ENCODE results near the gene NDUFS8. TPM values are rescaled to one million over a fixed set of nuclear protein-coding genes. Genes with fewer than 3 reads are reported as not detected.

NDUFS8 gene
- total and polyA plus RNA-seq, 2 of the 13 experiments (the other 11 are each of a cell fraction or from before 2014, with no cell fraction given): 96.7 to 158 TPM

GRCh38 chr11:68038718-68039525 lies 8.4 kb downstream of the NDUFS8 start, which contains the start of gene TCIRG1 (continued):
- TF ChIP-seq SETDB1 (CRISPR knock-in tag; IDR thresholded peaks at IDR 0.05; ENCODE audit: borderline replicate concordance): no peak
- peak; percentile 82; the same call in 1 of the 2 replicates for TF ChIP-seq STAT6 (CRISPR knock-in tag; IDR thresholded peaks at IDR 0.05; ENCODE audit: borderline replicate concordance)
- no peak for TF ChIP-seq SP1 (IDR thresholded peaks at IDR 0.05)
- no peak for TF ChIP-seq SP1 (CRISPR knock-in tag; IDR thresholded peaks at IDR 0.05)
- peak; percentile 16 for TF ChIP-seq CBX1 (IDR thresholded peaks at IDR 0.05; ENCODE audit: low read depth)
- TF ChIP-seq, protein P1, sequence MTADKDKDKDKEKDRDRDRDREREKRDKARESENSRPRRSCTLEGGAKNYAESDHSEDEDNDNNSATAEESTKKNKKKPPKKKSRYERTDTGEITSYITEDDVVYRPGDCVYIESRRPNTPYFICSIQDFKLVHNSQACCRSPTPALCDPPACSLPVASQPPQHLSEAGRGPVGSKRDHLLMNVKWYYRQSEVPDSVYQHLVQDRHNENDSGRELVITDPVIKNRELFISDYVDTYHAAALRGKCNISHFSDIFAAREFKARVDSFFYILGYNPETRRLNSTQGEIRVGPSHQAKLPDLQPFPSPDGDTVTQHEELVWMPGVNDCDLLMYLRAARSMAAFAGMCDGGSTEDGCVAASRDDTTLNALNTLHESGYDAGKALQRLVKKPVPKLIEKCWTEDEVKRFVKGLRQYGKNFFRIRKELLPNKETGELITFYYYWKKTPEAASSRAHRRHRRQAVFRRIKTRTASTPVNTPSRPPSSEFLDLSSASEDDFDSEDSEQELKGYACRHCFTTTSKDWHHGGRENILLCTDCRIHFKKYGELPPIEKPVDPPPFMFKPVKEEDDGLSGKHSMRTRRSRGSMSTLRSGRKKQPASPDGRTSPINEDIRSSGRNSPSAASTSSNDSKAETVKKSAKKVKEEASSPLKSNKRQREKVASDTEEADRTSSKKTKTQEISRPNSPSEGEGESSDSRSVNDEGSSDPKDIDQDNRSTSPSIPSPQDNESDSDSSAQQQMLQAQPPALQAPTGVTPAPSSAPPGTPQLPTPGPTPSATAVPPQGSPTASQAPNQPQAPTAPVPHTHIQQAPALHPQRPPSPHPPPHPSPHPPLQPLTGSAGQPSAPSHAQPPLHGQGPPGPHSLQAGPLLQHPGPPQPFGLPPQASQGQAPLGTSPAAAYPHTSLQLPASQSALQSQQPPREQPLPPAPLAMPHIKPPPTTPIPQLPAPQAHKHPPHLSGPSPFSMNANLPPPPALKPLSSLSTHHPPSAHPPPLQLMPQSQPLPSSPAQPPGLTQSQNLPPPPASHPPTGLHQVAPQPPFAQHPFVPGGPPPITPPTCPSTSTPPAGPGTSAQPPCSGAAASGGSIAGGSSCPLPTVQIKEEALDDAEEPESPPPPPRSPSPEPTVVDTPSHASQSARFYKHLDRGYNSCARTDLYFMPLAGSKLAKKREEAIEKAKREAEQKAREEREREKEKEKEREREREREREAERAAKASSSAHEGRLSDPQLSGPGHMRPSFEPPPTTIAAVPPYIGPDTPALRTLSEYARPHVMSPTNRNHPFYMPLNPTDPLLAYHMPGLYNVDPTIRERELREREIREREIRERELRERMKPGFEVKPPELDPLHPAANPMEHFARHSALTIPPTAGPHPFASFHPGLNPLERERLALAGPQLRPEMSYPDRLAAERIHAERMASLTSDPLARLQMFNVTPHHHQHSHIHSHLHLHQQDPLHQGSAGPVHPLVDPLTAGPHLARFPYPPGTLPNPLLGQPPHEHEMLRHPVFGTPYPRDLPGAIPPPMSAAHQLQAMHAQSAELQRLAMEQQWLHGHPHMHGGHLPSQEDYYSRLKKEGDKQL (CRISPR knock-in tag; IDR thresholded peaks at IDR 0.05; ENCODE audit: low read depth): no peak
- peak; percentile 83 for TF ChIP-seq POLR2AphosphoS5 (IDR thresholded peaks at IDR 0.05; ENCODE audit: low read depth, low read length)
- TF ChIP-seq MTF2 (CRISPR knock-in tag; IDR thresholded peaks at IDR 0.05; ENCODE audit: borderline replicate concordance): no peak
- TF ChIP-seq ZNF468 (CRISPR knock-in tag; IDR thresholded peaks at IDR 0.05): no peak
- no peak for TF ChIP-seq PCBP1 (IDR thresholded peaks at IDR 0.05; ENCODE audit: borderline replicate concordance, low read depth, low read length)
- no peak for TF ChIP-seq CTCF (CRISPR knock-in tag; IDR thresholded peaks at IDR 0.05)
- no peak for TF ChIP-seq ZNF674 (CRISPR knock-in tag; IDR thresholded peaks at IDR 0.05; ENCODE audit: low read depth)
- no peak; the same call in 1 of the 2 replicates for TF ChIP-seq ZNF225 (CRISPR knock-in tag; IDR thresholded peaks at IDR 0.05)
- no peak for TF ChIP-seq ZNF878 (CRISPR knock-in tag; IDR thresholded peaks at IDR 0.05)
- TF ChIP-seq, protein P2, sequence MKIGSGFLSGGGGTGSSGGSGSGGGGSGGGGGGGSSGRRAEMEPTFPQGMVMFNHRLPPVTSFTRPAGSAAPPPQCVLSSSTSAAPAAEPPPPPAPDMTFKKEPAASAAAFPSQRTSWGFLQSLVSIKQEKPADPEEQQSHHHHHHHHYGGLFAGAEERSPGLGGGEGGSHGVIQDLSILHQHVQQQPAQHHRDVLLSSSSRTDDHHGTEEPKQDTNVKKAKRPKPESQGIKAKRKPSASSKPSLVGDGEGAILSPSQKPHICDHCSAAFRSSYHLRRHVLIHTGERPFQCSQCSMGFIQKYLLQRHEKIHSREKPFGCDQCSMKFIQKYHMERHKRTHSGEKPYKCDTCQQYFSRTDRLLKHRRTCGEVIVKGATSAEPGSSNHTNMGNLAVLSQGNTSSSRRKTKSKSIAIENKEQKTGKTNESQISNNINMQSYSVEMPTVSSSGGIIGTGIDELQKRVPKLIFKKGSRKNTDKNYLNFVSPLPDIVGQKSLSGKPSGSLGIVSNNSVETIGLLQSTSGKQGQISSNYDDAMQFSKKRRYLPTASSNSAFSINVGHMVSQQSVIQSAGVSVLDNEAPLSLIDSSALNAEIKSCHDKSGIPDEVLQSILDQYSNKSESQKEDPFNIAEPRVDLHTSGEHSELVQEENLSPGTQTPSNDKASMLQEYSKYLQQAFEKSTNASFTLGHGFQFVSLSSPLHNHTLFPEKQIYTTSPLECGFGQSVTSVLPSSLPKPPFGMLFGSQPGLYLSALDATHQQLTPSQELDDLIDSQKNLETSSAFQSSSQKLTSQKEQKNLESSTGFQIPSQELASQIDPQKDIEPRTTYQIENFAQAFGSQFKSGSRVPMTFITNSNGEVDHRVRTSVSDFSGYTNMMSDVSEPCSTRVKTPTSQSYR (CRISPR knock-in tag; IDR thresholded peaks at IDR 0.05; ENCODE audit: borderline replicate concordance): no peak
- TF ChIP-seq ZNF563 (CRISPR knock-in tag; IDR thresholded peaks at IDR 0.05): no peak; the same call in 1 of the 2 replicates
